ENCODE results near the gene LHX1. TPM values are rescaled to one million over a fixed set of nuclear protein-coding genes. Genes with fewer than 3 reads are reported as not detected.

Gene LHX1
- total and polyA plus RNA-seq, 7 experiments from 2014 or later, result 0.15 TPM; not detected in 6

DNA sequence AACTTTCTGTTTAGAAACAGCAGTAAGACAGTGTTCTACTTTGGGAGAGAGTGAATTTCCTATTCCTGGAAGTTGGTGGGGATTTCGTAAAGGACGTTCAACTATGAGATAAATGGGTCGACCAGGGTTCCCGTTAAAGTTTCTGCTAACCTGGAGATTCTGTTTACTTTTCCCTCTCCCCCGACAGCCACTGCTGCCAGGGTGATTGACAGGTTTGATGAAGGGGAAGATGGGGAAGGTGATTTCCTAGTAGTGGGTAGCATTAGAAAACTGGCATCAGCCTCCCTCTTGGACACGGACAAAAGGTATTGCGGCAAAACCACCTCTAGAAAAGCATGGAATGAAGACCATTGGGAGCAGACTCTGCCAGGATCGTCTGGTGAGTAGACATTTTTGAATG lies 12.8 kb downstream of the LHX1 start:
- Mint-ChIP-seq H3K4me3 (peak overlapping the region; percentile 91 to 99 (median 95)), H3K27me3 (peaks cover 16 to 35% (median 24%) of the 10 kb centered on the region in 5 donors), H3K4me1 (peaks cover 48 to 67% (median 53%) of the 10 kb centered on the region in 7 donors), H3K9me3 (peaks cover 0 to 2% (median 0%) of the 10 kb centered on the region in 11 donors), H3K27ac (peak overlapping the region in 8 of 9 donors; percentile 91 to 96 (median 94)), H3K36me3 (peaks cover 19 to 45% (median 38%) of the 10 kb centered on the region in 5 donors)
- intact Hi-C loops (cut with micrococcal nuclease), result no loop called here
- Histone ChIP-seq H3K4me1 (ENCODE audit: control insufficient read depth in 2 of 2, insufficient read depth in 2 of 2, low read length in 2 of 2) (peaks cover 21 to 33% of the 10 kb centered on the region in 2 donors), H3K27me3 (ENCODE audit: control insufficient read depth in 2 of 2, insufficient read depth in 2 of 2, low read length in 2 of 2) (peaks cover 3 to 8% of the 10 kb centered on the region in 2 donors), H3K27ac (ENCODE audit: low read depth, low read length) (peak overlapping the region; percentile 85), H3K36me3 (ENCODE audit: control insufficient read depth in 2 of 3, insufficient read depth in 3 of 3, low read length in 3 of 3) (peaks cover under 1 to 38% (median 6%) of the 10 kb centered on the region in 3 experiments), H3K4me3 (ENCODE audit: low read length) (peak overlapping the region; percentile 69), H3K9me3 (ENCODE audit: control insufficient read depth in 2 of 3, low read length in 3 of 3) (no peaks in the 10 kb centered on the region)
- ChIA-PET POLR2A (interaction anchor here (1.0 kb wide), 1 partner anchor 227 kb away, joined by 3 read pairs; no protein-coding TSS in a partner anchor), CTCF (no interaction called here)
- ATAC-seq (no peak), DNase-seq (no peak)

DNA sequence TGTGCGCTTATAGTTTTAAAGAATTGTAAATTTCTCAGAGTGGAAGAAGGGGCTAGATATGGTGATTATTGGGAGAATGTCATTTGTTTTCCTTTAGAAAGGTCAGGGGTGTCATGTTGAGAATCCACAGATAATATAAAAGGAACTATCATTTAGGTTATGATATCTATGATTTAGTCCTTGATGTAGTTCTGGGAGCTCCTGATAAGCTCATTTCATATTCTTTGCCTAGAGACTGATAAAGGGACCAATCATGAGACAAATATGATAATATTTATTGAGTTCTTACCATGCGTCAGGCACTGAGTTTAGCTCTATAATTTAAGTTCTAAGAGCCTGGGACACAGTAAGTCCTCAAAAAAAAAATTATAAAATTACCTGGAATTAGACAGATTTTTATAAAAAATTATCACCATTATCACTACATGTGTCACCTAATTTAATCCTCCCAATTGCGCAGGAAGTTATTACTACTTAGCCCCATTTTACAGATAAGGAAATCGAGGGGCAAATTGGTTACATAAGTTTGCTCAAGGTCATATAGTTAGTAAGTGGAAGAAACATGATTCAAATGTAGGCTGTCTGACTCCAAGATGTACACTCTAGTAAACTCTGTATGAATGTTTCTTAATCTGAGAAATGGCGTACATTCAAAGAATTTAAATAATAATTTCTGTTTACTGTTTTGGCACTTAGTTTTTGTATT lies 14.0 kb downstream of the LHX1 start:
- peaks cover 6 to 48% (median 11%) of the 10 kb centered on the region in 3 experiments for H3K36me3 ChIP-seq (ENCODE audit: control insufficient read depth in 2 of 3, insufficient read depth in 3 of 3, low read length in 3 of 3)
- DNase-seq (no peak), ATAC-seq (no peak)
- CTCF ChIA-PET, result no interaction called here
- intact Hi-C loops (cut with micrococcal nuclease), result no loop called here
- no peaks in the 10 kb centered on the region for H3K9me3 ChIP-seq (ENCODE audit: control insufficient read depth in 2 of 3, low read length in 3 of 3)
- peaks cover 48 to 72% (median 55%) of the 10 kb centered on the region in 7 donors for H3K4me1 Mint-ChIP-seq
- peaks cover 0 to 2% (median 0%) of the 10 kb centered on the region in 11 donors for H3K9me3 Mint-ChIP-seq
- H3K27ac Mint-ChIP-seq, result peak overlapping the region in 1 of 9 donors; percentile 40
- peaks cover 21 to 33% of the 10 kb centered on the region in 2 donors for H3K4me1 ChIP-seq (ENCODE audit: control insufficient read depth in 2 of 2, insufficient read depth in 2 of 2, low read length in 2 of 2)
- no peak overlapping the region for H3K4me3 ChIP-seq (ENCODE audit: low read length)
- POLR2A ChIA-PET, result interaction anchor here (0.8 to 1.6 kb wide), 4 partner anchors 9 to 229 kb away, joined by 3 to 4 read pairs (median 3); partner anchors contain the start of gene LHX1
- no peaks in the 10 kb centered on the region for H3K27me3 ChIP-seq (ENCODE audit: control insufficient read depth in 2 of 2, insufficient read depth in 2 of 2, low read length in 2 of 2)
- no peak overlapping the region for H3K27ac ChIP-seq (ENCODE audit: low read depth, low read length)
- H3K36me3 Mint-ChIP-seq, result peaks cover 24 to 55% (median 43%) of the 10 kb centered on the region in 5 donors
- H3K27me3 Mint-ChIP-seq, result peaks cover 9 to 23% (median 13%) of the 10 kb centered on the region in 5 donors
- H3K4me3 Mint-ChIP-seq, result peak overlapping the region; percentile 8 to 99 (median 94)

DNA sequence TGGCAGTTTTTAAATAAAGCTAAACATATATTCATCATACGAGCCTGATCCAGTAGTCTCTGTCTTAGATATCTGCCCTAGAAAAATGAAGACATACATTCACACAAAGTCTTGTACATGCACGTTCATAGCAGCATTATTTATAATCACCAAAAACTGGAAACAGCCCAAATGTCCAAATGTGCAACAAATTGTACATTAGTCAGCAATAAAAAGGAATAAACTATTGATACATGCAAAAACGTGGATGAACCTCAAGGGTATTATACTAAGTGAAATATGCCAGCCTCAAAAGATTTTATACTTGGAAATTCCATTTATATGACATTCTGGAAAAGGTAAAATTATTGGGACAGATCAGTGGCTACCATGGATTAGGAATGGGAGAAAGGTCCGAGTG lies 34.2 kb downstream of the LHX1 start:
- intact Hi-C loops (cut with micrococcal nuclease), result no loop called here
- peaks cover 0 to 6% (median 0%) of the 10 kb centered on the region in 3 experiments for H3K36me3 ChIP-seq (ENCODE audit: control insufficient read depth in 2 of 3, insufficient read depth in 3 of 3, low read length in 3 of 3)
- no peak overlapping the region for H3K27ac ChIP-seq (ENCODE audit: low read depth, low read length)
- POLR2A ChIA-PET, result no interaction called here
- H3K4me1 ChIP-seq (ENCODE audit: control insufficient read depth in 2 of 2, insufficient read depth in 2 of 2, low read length in 2 of 2), result peaks cover 0 to 8% of the 10 kb centered on the region in 2 donors
- H3K4me3 ChIP-seq (ENCODE audit: low read length), result no peak overlapping the region
- Mint-ChIP-seq H3K4me1 (peaks cover 29 to 86% (median 80%) of the 10 kb centered on the region in 7 donors), H3K36me3 (peaks cover 12 to 39% (median 30%) of the 10 kb centered on the region in 5 donors), H3K9me3 (peaks cover 0 to 2% (median 0%) of the 10 kb centered on the region in 11 donors), H3K27ac (no peak overlapping the region), H3K27me3 (no peaks in the 10 kb centered on the region), H3K4me3 (no peak overlapping the region)
- no peaks in the 10 kb centered on the region for H3K27me3 ChIP-seq (ENCODE audit: control insufficient read depth in 2 of 2, insufficient read depth in 2 of 2, low read length in 2 of 2)
- CTCF ChIA-PET, result no interaction called here
- no peaks in the 10 kb centered on the region for H3K9me3 ChIP-seq (ENCODE audit: control insufficient read depth in 2 of 3, low read length in 3 of 3)
- ATAC-seq, result no peak
- no peak for DNase-seq

DNA sequence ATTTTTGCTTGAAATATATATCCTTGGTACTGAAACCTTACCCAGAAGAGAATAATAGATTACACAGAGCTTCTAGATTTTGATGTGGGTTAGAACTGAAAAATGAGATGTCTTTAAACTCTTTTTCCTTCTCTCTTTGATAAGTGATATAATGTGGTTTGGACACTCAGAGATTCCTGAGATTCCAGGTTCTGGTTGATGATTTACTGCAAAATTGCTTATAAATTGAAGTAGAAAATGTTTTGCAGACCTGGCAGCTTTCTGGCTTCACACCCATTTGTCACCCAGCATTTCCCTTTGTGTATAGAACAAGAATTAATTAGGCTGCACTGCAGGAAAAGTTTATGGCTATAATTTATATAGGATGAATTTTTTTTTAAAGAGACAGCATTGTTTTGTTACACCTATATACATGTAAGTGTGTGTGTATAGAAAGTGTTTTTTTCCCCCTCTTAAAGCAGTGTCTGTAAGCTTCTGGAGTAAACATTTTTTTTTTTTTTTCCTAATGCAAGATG lies 35.0 kb downstream of the LHX1 start:
- no peaks in the 10 kb centered on the region for H3K27me3 ChIP-seq (ENCODE audit: control insufficient read depth in 2 of 2, insufficient read depth in 2 of 2, low read length in 2 of 2)
- no peak for DNase-seq
- Mint-ChIP-seq H3K4me1 (peaks cover 27 to 84% (median 80%) of the 10 kb centered on the region in 7 donors), H3K36me3 (peaks cover 12 to 36% (median 26%) of the 10 kb centered on the region in 5 donors), H3K9me3 (peaks cover 0 to 2% (median 0%) of the 10 kb centered on the region in 11 donors), H3K27me3 (no peaks in the 10 kb centered on the region), H3K27ac (peak overlapping the region in 1 of 9 donors; percentile 12), H3K4me3 (no peak overlapping the region)
- H3K9me3 ChIP-seq (ENCODE audit: control insufficient read depth in 2 of 3, low read length in 3 of 3), result no peaks in the 10 kb centered on the region
- intact Hi-C loops (cut with micrococcal nuclease), result no loop called here
- H3K27ac ChIP-seq (ENCODE audit: low read depth, low read length), result no peak overlapping the region
- H3K36me3 ChIP-seq (ENCODE audit: control insufficient read depth in 2 of 3, insufficient read depth in 3 of 3, low read length in 3 of 3), result peaks cover 0 to 6% (median 0%) of the 10 kb centered on the region in 3 experiments
- H3K4me1 ChIP-seq (ENCODE audit: control insufficient read depth in 2 of 2, insufficient read depth in 2 of 2, low read length in 2 of 2), result peaks cover 0 to 11% of the 10 kb centered on the region in 2 donors
- ChIA-PET CTCF (interaction anchor here (0.7 kb wide), 1 partner anchor 35 kb away, joined by 4 read pairs; no protein-coding TSS in a partner anchor), POLR2A (interaction anchor here (0.8 kb wide), 1 partner anchor 14 kb away, joined by 3 read pairs; no protein-coding TSS in a partner anchor)
- no peak for ATAC-seq
- no peak overlapping the region for H3K4me3 ChIP-seq (ENCODE audit: low read length)

DNA sequence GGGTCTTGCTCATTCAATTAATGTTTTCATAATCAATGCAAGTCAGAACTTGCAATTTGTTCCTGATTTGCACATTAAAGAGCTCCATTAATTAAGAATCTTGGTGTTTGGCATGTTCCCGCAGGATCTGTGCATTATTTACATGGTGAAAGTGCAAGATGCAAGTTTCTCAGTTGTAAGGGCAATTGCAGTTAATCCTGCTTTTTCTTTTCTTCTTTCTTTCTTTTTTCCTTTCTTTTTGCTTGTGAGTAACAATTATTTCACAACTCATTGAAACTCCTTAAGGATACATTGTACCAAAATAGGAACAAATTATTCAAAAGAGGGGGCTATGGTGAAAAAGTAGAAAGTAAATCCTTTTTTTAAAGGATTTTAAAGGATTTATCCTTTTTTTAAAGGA lies 35.6 kb downstream of the LHX1 start:
- peak overlapping the region in 2 of 9 donors; percentile 10 to 12 for H3K27ac Mint-ChIP-seq

DNA sequence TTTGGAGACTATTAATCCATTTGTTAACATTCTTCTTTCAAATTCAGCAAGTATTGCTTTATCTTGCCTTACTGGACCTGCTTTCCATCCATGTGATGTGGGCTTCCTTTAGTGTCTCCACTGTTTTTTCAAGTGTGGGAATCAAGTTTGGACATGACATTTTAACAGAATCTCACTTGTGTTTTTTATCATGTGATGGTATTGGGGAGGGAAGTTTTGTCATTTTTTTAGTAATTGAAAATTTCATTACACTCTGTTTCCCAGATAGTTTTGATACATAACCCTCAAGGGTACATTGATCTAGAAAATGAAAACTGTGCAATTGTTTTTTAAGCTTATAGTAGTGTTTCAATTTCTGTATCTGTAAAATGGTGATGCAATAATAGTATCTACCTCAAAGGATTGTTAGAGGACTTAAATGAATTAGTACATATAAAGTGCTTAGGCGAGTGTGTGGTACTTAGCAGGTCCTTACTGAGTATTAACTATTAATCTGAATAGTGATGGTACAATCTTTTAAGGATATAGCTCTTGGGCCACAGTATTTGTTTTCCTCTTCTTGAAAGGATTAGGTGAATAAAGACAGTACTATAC lies 38.7 kb downstream of the LHX1 start:
- Histone ChIP-seq H3K36me3 (ENCODE audit: control insufficient read depth in 2 of 3, insufficient read depth in 3 of 3, low read length in 3 of 3) (peaks cover 0 to 6% (median 0%) of the 10 kb centered on the region in 3 experiments), H3K27me3 (ENCODE audit: control insufficient read depth in 2 of 2, insufficient read depth in 2 of 2, low read length in 2 of 2) (no peaks in the 10 kb centered on the region), H3K4me3 (ENCODE audit: low read length) (no peak overlapping the region), H3K4me1 (ENCODE audit: control insufficient read depth in 2 of 2, insufficient read depth in 2 of 2, low read length in 2 of 2) (peaks cover 0 to 8% of the 10 kb centered on the region in 2 donors), H3K27ac (ENCODE audit: low read depth, low read length) (no peak overlapping the region), H3K9me3 (ENCODE audit: control insufficient read depth in 2 of 3, low read length in 3 of 3) (no peaks in the 10 kb centered on the region)
- H3K4me3 Mint-ChIP-seq, result no peak overlapping the region
- no peak overlapping the region for H3K27ac Mint-ChIP-seq
- ChIA-PET POLR2A (interaction anchor here (0.6 kb wide), 1 partner anchor 72 kb away, joined by 3 read pairs; no protein-coding TSS in a partner anchor), CTCF (no interaction called here)
- peaks cover 19 to 85% (median 79%) of the 10 kb centered on the region in 7 donors for H3K4me1 Mint-ChIP-seq
- ATAC-seq (no peak), DNase-seq (no peak)
- no peaks in the 10 kb centered on the region for H3K9me3 Mint-ChIP-seq
- intact Hi-C loops (cut with micrococcal nuclease), result no loop called here
- no peaks in the 10 kb centered on the region for H3K27me3 Mint-ChIP-seq
- H3K36me3 Mint-ChIP-seq, result peaks cover 0 to 15% (median 0%) of the 10 kb centered on the region in 5 donors

More for the DNA sequence above, 35.6 kb downstream of the LHX1 start:
- H3K36me3 Mint-ChIP-seq, result peaks cover 11 to 31% (median 21%) of the 10 kb centered on the region in 5 donors
- POLR2A ChIA-PET, result no interaction called here
- Histone ChIP-seq H3K4me3 (ENCODE audit: low read length) (no peak overlapping the region), H3K27me3 (ENCODE audit: control insufficient read depth in 2 of 2, insufficient read depth in 2 of 2, low read length in 2 of 2) (no peaks in the 10 kb centered on the region), H3K9me3 (ENCODE audit: control insufficient read depth in 2 of 3, low read length in 3 of 3) (no peaks in the 10 kb centered on the region), H3K36me3 (ENCODE audit: control insufficient read depth in 2 of 3, insufficient read depth in 3 of 3, low read length in 3 of 3) (peaks cover 0 to 6% (median 0%) of the 10 kb centered on the region in 3 experiments), H3K27ac (ENCODE audit: low read depth, low read length) (no peak overlapping the region), H3K4me1 (ENCODE audit: control insufficient read depth in 2 of 2, insufficient read depth in 2 of 2, low read length in 2 of 2) (peaks cover 0 to 11% of the 10 kb centered on the region in 2 donors)
- intact Hi-C loops (cut with micrococcal nuclease), result no loop called here
- CTCF ChIA-PET, result interaction anchor here (0.7 kb wide), 1 partner anchor 35 kb away, joined by 4 read pairs; no protein-coding TSS in a partner anchor
- no peak for ATAC-seq
- no peak overlapping the region for H3K4me3 Mint-ChIP-seq
- H3K9me3 Mint-ChIP-seq, result peaks cover 0 to 2% (median 0%) of the 10 kb centered on the region in 11 donors
- no peak for DNase-seq
- H3K4me1 Mint-ChIP-seq, result peaks cover 29 to 83% (median 79%) of the 10 kb centered on the region in 7 donors
- no peaks in the 10 kb centered on the region for H3K27me3 Mint-ChIP-seq
